GOT3 (cell line): ENCODE data around the gene MOGAT1.

Experiments
- DNase-seq: peaks from one replicate; lab custom pipeline; 2025; ENCODE audit warnings: mixed read lengths; lab: John Stamatoyannopoulos, UW

The MOGAT1 gene, protein sequence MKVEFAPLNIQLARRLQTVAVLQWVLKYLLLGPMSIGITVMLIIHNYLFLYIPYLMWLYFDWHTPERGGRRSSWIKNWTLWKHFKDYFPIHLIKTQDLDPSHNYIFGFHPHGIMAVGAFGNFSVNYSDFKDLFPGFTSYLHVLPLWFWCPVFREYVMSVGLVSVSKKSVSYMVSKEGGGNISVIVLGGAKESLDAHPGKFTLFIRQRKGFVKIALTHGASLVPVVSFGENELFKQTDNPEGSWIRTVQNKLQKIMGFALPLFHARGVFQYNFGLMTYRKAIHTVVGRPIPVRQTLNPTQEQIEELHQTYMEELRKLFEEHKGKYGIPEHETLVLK

DNA sequence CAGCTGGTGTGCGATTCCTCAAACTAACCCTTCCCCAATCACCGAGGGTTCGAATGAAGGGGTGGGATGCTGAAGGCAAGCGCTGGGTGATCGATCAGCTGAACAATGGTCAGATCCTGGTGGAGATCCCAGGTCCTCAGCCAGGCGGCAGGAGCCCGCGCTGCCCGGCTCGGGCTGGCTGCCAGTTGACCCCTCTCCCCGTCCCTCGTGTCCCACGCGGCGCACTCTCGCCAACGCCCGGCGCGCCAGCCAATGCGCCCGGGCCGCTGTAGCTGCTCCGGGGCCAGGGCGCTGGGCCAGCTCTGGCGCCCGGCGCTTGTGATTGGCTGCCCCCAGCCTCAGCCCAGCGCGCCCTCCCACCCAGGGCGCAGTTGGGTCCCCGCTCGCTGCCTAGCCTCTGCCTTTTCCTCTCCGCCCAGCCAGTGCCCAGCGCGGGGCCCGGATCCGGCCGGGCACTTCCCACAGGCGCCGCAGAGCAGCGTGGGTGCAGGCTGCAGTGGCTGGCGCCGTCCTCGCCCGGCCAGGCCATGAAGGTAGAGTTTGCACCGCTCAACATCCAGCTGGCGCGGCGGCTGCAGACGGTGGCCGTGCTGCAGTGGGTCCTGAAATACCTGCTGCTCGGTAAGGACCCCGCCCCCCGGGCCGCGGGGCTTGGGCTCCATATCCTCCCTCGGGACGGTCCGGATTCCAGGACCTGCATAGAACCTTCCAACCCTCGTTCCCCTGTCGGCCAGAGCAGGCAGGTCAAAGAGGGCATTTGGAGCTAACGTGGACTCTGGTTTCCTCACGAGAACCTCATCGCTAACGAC, at the start of gene MOGAT1:
MOGAT1 (plus strand) TSS at position 400 of the 809 bp plus-strand sequence; CDS start at position 528, 128 bp downstream.
- no peak for DNase-seq

DNA sequence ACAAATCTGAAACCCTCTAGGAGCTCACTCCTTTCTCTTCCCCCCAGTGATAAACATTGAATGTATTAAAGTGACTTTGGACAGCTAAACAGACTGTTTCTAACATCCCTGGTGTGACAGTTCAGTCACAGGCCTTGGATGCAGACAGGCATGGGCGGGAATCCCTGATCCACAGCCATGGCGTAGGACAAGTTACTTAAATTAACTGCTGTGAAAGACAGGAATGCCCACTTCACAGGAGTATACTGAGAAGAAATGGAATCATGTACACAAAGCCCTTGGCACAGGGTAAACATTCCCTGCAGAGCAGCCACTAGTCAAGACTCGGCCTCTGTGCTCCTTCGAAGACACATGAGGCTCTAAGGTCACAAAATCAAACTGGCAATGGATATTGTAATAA, 49.6 kb upstream of the MOGAT1 start:
- no peak for DNase-seq

DNA sequence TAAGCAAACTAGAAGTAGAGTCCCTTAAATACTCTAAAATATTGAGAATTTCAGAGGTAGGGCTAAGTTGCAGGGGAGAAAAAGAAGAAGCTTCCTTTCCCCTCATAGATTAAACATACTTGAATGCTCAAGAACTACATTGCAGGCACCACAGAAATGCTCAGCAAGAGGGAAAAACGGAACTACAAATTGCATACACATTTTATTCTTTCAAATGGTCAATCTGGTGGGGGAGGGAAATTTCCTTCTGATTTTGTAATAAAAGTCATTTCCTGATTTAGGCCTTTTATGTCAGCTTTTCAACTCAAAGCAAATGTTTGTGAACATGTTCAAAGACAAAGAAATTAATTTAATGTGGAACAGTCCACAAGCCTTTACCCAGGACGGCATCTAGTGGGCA, 48.5 kb upstream of the MOGAT1 start:
- no peak for DNase-seq

DNA sequence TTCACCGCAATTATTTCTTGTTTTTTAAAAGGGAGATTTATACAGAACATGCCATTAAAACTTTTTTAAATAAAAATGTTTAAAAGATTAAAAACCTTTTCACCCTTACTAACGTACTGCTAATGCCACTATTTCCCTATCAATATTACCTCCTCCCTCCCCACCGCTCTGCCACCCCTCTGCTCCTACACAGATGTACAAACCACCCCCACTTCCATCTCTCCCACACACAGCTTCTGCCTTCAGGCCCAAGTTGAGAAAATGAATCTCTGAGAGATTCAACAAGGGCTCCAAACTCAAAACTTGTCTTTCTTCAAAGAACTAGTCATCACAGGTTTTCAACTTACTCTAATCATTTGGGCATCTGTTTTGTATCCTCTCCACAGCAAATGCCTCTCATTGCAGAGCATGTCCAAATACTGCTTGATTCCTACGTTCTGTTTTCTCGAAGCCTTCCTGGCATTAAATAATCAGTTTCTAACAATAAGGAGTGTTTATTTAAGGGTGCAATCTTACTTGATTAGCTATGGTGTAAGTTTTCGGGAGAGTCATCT, 47.6 kb upstream of the MOGAT1 start:
- DNase-seq, result no peak

DNA sequence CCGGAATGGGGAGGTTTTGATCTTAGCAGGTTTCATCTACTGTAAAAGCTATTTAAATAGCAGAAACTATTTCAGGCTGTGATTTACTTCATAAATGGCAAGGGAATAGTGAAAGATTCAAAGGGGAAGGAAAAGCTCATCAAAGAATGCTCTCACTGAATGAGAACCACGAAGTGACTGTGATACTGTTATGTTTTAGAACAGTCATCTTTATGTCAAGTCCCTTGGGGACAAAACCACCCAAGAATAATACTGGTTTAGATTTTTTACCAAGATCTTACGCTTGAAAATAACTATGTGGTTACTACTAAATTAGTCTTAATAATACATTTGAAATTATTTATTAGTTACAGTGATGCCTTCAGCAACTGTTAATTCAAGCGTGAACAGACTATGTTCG, 43.7 kb upstream of the MOGAT1 start:
- no peak for DNase-seq

DNA sequence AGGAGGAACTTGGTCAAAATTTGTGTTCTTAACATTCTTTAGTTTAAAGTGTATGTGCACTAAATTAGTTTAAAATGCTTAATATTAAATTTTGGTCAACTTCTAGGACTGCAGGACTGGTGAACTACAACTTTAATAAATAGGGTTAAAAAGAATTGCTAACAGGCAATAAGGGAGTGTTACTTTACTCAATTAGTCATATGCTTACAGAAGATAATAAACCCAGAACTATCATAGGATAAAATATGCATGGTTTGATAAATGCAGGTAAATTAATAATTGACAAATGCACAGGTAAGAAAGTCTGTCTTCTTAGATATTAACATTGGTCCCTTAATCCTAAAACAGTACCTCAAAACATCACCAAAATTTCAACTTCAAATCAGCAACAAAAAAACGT, 36.2 kb upstream of the MOGAT1 start:
- DNase-seq, result no peak

DNA sequence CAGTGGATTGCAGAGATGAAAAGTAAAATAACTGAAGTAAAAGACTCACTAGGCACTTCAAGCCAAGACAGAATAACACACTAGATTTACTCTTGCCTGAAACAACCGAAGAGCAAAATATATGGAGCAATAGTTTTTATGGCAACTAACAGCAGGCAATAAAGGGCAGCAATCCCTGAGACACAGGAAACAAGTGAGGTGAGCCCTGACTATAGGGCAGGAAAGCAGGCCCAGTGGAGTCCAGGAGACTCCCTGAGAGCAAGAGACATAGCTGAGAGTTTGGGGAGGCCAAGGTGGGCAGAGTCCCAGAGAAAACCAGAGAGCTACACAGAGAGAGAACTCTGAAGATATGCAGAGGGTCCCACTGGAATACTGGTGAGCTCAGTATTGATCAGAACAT, 34.4 kb upstream of the MOGAT1 start:
- DNase-seq, result no peak

DNA sequence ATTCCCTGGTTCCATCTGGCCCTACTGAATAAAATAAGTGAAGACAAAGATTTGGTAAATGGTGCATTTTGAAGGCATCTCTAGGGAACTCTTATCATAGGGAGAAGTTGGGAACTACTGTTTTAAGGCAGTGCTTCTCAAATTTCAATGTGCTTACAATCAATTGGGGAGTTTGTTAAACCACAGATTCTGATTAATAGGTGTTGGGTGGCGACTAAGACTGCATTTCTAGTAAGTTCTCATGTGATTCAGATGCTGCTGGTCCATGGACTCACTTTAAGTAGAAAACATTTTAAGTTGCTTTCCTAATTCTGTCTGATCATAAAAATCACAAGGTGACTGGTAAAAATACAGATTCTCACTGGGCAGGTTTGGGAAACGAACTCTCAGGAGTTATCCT, 30.1 kb upstream of the MOGAT1 start:
- DNase-seq, result no peak

DNA sequence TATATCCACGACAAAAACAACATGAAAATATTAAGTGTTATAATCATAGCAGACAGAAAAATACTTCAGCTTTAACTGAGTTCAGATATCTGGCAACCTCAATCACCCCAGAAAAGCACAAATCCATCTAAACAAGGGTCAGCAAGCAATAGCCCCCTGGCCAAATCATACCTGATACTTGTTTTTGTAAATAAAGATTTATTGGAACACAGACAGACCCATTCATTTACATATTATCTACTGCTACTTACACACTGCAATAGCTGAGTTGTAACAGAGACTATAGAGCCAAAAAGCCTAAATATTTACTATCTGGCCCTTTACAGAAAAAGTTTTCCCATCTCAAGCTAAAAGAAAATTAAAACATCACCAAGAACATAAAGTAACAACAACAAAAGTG, 28.3 kb upstream of the MOGAT1 start:
- DNase-seq, result no peak

DNA sequence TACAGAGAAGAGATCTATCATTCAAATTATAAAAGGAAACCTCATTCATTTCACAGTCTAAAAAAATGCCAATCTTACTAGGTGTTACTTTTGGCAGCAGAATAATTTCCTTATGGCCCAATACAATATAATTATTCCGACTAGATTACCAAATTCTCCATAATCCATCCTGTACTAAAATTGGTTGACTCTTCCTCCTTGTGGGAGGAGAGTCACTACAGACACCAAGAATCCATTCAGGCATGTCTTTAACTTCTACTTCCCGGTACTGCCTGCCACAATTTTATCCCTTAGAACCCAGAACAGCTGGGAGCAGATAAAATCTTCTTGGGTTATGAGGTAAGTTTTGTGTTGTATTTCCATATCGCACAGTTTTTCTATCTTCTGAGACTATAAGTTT, 25.4 kb upstream of the MOGAT1 start:
- DNase-seq, result no peak

DNA sequence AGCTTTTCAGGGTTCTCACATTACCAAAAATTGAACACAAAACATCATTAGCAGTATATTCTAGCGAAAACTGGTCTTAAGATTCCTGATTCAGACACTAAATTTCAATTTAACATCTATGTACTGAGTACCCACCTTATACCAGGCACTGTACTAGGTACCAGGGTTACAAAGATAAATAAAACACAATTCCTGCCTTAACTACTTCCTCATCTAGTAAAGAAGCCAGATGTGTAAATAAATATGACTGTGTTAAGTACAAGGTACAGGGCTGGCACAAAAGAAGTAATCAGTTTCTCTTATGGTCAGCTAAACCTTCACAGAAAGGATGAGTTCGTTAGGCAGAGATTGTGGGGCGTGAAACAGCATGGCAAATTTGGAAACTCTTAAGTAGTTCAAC, 21.7 kb upstream of the MOGAT1 start:
- no peak for DNase-seq

DNA sequence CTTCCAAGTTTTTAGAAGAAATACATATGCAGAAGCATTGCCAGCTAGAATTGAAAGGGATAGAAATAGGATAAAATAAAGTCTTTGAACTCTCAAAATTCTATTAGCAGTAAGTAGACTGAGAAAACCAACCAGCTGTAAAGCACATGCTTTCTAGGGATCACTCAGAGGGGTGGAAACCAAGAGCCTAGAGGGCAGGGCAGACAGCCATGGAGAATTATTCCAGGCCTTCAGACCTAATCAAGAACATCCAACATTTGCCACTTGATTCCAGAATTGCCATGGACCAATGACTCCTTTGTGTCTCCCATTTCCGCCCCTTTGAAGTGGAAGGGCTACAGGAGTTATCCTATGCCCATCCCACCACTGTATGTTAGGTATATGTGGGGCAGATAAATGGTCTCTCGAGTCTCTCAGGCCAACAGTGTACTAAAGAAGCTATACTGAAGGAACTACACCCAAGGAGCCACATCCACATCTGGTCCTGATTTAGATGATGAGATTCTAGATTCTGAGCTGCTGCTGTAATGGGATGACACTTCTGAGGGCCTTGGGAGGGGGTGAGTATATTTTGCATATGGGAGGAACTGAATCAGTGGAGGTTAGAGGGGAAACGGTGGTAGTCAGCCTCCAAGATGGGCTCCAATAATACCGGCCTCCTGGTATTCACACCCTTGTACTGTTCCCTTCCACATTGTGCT, 19.6 kb upstream of the MOGAT1 start:
- DNase-seq, result no peak

DNA sequence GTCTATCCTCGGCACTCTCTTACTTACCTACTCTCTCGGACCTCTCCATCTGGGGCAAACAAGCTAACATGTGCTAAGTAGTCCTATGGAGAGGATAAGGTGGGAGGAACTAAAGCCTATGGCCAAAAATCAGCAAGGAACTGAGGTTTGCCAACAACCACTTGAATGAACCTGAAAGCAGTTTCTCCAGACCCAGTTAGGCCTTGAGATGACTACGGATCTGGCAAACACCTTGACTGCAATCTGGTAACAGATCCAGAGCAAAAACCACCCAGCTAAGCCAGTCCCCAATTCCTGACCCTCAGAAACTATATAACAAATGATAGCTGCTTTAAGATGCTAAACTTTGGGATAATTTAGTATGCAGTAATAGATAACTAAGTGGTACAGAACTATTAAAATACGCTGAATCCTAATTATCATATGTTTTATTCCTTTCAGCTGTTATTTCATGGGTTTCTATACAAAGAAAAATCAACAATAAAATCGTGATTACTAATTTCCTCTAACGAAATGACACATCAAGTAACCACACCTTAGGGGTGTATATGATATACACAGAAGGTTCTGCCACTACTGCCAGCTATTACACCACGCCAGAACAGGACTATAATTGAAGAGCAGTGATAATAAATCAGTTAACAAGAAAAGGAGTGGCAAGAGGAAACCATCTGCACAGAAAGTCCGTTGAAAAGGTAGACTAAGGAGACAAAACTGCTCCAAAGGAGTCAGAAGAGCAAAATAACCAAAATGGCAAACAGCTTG, 18.8 kb upstream of the MOGAT1 start:
- DNase-seq, result no peak

DNA sequence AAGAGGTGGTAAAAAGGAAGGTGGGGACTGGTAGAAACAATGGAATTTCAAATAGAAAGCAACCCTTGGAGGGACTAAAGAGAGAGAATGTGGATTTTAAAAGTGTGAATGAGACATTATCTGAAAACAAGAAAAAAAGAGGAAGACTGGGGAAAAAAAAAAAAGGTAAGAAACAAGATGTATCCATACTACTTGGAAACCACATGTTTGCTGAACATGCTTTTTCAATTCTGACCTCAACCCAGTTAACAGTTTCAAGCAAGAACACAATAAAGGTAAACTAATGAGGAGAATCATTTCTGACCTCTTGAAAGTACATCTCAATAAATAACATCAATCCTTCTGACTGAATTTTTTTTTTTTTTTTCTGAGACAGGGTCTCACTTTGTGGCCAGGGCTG, 18.2 kb upstream of the MOGAT1 start:
- DNase-seq, result no peak

DNA sequence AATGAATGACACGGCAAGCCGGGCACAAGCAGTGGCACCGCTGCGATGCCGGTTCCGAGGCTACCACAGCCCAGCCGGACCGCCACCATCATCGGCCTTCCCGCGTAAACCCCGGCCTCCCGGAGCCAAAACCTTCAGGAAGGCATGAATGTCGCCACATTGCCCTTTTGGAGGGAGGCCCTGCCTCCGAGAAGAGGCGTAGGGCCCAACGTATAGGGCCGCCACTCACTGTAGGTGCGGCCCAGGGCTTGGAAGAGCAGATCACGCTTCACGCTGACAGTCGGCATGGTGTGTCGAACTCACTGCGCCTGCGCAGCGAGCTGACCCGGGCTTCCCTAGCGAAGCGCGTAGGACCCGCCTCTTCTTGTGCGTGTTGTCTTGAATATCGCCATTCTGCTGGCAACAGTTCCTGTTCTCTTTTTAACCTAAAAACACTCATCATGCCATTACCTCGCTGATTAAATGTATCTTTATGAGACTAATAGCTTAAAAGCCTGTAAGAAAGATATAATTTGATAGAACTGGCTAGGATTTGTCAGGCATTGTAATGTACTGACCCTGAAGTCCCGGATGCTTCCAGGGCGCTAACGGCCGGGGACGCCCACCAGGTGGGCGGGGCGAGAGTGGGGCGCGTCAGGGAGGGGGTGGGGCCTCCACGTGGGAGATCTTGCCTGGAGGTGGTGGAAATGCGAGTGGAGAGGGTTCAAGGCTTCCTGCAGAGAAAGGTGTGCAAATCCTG, 15.5 kb upstream of the MOGAT1 start, which contains the start of gene FARSB:
FARSB (minus strand) TSS at position 306 of the 739 bp plus-strand sequence; CDS start at position 287, 19 bp downstream.
- peak; percentile 81 for DNase-seq

DNA sequence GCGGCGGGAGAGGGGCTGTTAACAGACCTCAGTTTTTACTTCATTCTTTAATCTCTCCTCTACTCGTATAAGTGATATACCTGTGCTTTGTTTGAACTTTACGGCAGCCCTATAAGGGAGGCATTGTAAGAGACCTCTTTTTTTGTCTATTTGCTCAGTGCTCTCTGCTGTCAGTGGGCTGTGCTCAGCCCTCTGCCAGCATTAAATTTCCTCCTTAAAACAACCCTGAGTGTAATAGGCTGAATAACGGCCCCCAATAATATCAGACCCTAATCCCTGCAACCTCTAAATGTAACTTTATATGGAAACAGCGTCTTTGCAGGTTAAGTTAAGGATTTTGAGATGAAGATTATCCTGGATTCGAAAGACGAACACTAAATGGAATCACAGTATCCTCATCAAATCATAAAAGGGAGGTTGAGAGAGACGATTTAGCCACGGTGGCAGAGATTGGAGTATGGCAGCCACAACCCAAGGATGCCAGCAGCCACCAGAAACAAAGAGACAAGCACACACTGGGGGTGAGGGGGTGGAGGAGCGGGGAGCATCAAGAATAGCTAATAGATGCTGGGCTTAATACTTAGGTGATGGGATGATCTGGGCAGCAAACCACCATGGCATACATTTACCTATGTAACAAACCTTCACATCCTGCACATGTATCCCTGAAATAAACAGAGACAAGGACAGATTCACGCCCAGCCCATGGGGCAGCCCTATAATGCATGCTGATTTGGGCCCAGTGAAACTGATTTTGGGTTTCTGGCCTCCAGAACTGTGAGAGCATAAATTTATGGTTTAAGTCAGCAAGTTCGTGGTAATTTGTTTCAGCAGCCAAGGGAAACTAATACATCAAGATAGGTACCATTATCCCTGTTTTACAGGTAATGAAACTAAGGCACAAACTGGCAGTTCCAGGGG, 14.7 kb upstream of the MOGAT1 start:
- DNase-seq, result no peak

DNA sequence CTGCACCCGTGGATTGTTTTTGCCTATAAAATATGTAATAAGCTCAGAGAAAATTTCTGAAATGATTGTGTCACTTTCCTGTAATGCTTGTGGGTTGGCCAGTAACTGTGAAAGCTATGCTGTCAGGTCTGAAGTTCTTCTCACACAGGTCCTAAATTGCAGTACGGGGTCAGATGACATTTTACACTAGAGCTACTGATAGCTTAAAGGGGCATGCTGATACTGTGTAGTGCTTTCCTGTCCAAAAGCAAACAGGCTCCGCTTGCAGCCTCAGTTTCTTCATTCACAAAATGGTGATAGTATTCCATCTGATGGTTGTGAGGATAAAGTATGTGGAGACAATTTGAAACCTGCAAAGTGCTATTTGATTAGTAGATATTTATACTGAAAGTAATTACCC, 8.0 kb upstream of the MOGAT1 start:
- DNase-seq, result no peak

DNA sequence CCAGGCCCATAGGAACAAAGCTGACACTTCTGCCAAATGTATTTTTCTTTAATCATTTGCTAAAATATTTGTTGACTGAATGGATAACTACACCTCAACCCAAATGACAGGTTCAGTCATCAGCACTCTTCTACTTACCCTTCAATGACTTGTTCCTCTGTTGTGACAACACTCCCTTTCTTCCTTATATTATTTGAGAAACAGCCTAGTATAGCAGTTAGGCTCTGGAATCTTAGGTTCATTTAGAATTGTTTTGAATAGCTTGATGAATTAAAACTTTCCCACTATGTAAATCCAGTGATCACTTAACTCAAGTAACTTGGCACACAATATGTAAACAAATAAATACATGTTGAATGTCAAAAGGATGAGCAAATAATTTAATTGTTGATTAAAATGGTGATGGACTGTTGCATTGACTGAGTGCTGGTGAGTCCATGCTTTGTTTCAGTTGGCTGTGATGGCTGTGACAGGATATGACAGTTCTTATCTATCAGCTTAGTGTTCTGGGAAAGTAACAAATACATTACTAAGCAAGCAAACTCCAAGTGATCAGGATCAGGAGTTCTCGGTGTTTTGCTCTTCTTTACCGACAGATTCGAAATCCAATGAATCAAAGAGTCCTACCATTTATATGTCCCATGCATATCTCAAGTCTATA, 2.8 kb upstream of the MOGAT1 start:
- no peak for DNase-seq

DNA sequence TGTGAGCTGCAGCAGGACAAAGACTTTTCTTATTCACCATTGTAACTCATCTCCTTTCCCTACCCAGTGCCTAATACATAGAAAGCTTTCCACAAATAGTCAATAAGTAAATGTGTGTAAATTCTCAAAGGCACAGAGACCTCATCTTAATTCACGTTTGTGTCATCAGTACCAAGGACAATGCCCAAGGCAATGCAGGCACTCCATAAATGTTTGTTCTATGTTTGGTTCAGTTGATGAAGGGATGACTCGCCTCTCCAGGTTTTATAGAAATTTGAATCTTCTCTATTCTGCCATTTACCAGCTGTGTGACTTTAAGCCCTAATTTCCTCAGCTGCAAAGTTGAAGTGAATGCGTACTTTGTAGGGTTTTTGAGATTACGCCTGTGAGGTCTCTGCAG, 2.1 kb upstream of the MOGAT1 start:
- no peak for DNase-seq
